SK-N-SH (cell line): Measurements from ENCODE around the gene ITCH. TPM values are rescaled to one million over a fixed set of nuclear protein-coding genes. Genes with fewer than 3 reads are reported as not detected.
"Not testable (repeated sequence)": the region's sequence is repeated elsewhere in the genome, so short reads cannot be mapped to it uniquely, and the experiment has no call there.

Experiments
- CTCF ChIA-PET: fragments of 300-600, 350-600 bp; formaldehyde crosslinking; extraction: SDS; loops from one replicate; lab custom pipeline; 2021; lab: Yijun Ruan, JAX
- POLR2A ChIA-PET: fragments of 350-600 bp; sonication (Branson Sonifier 250); formaldehyde crosslinking; extraction: SDS; loops from one replicate; lab custom pipeline; 2020; ENCODE audit warnings: antibody characterized with exemption, inconsistent platforms; lab: Yijun Ruan, JAX
- DNase-seq: peaks from one replicate; pipeline ENCODE4 v3.0.0; 2012
- H2AFZ ChIP-seq: fragments of 200-600 bp; sonication (generic); 2 replicates; pipeline ENCODE4 v1.8.1; 2016; ENCODE audit warnings: antibody characterized with exemption, mild to moderate bottlenecking, low read depth
- H3F3A ChIP-seq: fragments of 200-600 bp; sonication (generic); replicated peaks from 2 replicates; pipeline ENCODE3; 2016; ENCODE audit warnings: antibody characterized with exemption, mild to moderate bottlenecking; ENCODE audit not compliant: insufficient read depth
- H3K27ac ChIP-seq, 2 experiments: fragments of 200-500 bp in 1 of 2; fragments of 200-600 bp in 1 of 2; sonication (Bioruptor generic) in 1 of 2; sonication (generic), shearing (Covaris generic) in 1 of 2; 2 replicates each; pipeline versions ENCODE4 v1.5.1 to v1.6.1; 2014 to 2016; ENCODE audit warnings: low read depth in 2 of 2, inconsistent platforms in 1 of 2, low read length in 1 of 2, mild to moderate bottlenecking in 1 of 2, mixed read lengths in 1 of 2
- H3K27me3 ChIP-seq: fragments of 200-600 bp; sonication (generic), shearing (Covaris generic); 2 replicates; pipeline ENCODE4 v1.6.1; 2016; ENCODE audit warnings: mixed run types; ENCODE audit not compliant: insufficient read depth
- H3K36me3 ChIP-seq, 2 experiments: fragments of 200-500 bp in 1 of 2; fragments of 200-600 bp in 1 of 2; sonication (Bioruptor generic) in 1 of 2; sonication (generic) in 1 of 2; replicated peaks in 1 of 2; 2 replicates each; pipeline versions ENCODE3 to v1.5.1; 2014 to 2016; ENCODE audit warnings: low read length in 1 of 2, mild to moderate bottlenecking in 1 of 2; ENCODE audit not compliant: insufficient read depth in 2 of 2, control insufficient read depth in 1 of 2
- H3K4me1 ChIP-seq, 2 experiments: fragments of 200-500 bp in 1 of 2; fragments of 200-600 bp in 1 of 2; sonication (Bioruptor generic) in 1 of 2; sonication (generic), shearing (Covaris generic) in 1 of 2; 2 replicates each; pipeline versions ENCODE4 v1.5.1 to v1.6.1; 2014 to 2016; ENCODE audit warnings: low read depth in 1 of 2, low read length in 1 of 2, mixed run types in 1 of 2; ENCODE audit not compliant: insufficient read depth in 2 of 2, control insufficient read depth in 1 of 2
- H3K4me2 ChIP-seq: fragments of 200-600 bp; sonication (generic), shearing (Covaris generic); 2 replicates; pipeline ENCODE4 v1.6.1; 2017; ENCODE audit warnings: mixed run types
- H3K4me3 ChIP-seq, 2 experiments: fragments of 200-500 bp in 1 of 2; fragments of 200-600 bp in 1 of 2; sonication (Bioruptor generic) in 1 of 2; sonication (generic), shearing (Covaris generic) in 1 of 2; 2 replicates each; pipeline versions ENCODE4 v1.5.1 to v1.8.1; 2014 to 2016; ENCODE audit warnings: low read depth in 2 of 2, inconsistent platforms in 1 of 2, low read length in 1 of 2, mild to moderate bottlenecking in 1 of 2, mixed read lengths in 1 of 2, moderate library complexity in 1 of 2
- H3K79me2 ChIP-seq: fragments of 200-600 bp; sonication (generic); 2 replicates; pipeline ENCODE4 v1.8.1; 2017; ENCODE audit warnings: mild to moderate bottlenecking; ENCODE audit not compliant: insufficient read depth
- H3K9ac ChIP-seq: fragments of 200-600 bp; sonication (generic); 2 replicates; pipeline ENCODE4 v1.6.1; 2017; ENCODE audit warnings: mixed run types
- H3K9me2 ChIP-seq: fragments of 200-600 bp; sonication (generic); 2 replicates; pipeline ENCODE4 v1.6.1; 2017; ENCODE audit warnings: mixed run types
- H3K9me3 ChIP-seq: fragments of 200-600 bp; sonication (generic); 2 replicates; pipeline ENCODE4 v1.6.1; 2017; ENCODE audit warnings: mixed run types, mild to moderate bottlenecking, moderate library complexity
- H4K20me1 ChIP-seq: fragments of 200-600 bp; sonication (generic); 2 replicates; pipeline ENCODE4 v1.6.1; 2017; ENCODE audit warnings: mild to moderate bottlenecking, mixed run types; ENCODE audit not compliant: insufficient read depth
- CHD2 ChIP-seq: fragments of 150-350 bp; IDR thresholded peaks from 2 replicates; pipeline ENCODE4 v1.6.1; 2018; ENCODE audit warnings: low read length; ENCODE audit not compliant: partially characterized antibody
- EP300 ChIP-seq, 2 experiments: IDR thresholded peaks; 2 replicates each; pipeline versions ENCODE4 v1.4.0 to v1.6.1; 2012; ENCODE audit warnings: borderline replicate concordance in 1 of 2, low read depth in 1 of 2, low read length in 1 of 2
- FOXM1 ChIP-seq: IDR thresholded peaks from 2 replicates; pipeline ENCODE4 v1.4.0; 2012; ENCODE audit warnings: low read depth, mild to moderate bottlenecking
- GABPA ChIP-seq: IDR thresholded peaks from 2 replicates; pipeline ENCODE4 v1.4.0; 2012; ENCODE audit warnings: low read depth, mild to moderate bottlenecking
- GATA2 ChIP-seq: sonication (generic); formaldehyde crosslinking; IDR thresholded peaks from 2 replicates; pipeline ENCODE4 v1.5.0; 2020; ENCODE audit warnings: mild to moderate bottlenecking, missing genetic modification reagents
- IRF3 ChIP-seq: fragments of 150-350 bp; IDR thresholded peaks from 2 replicates; pipeline ENCODE4 v1.6.1; 2016; ENCODE audit warnings: mild to moderate bottlenecking, low read depth, low read length
- MEF2A ChIP-seq: IDR thresholded peaks from 2 replicates; pipeline ENCODE4 v1.4.0; 2012; ENCODE audit warnings: low read depth, borderline replicate concordance
- RAD21 ChIP-seq: IDR thresholded peaks from 2 replicates; pipeline ENCODE4 v1.6.1; 2012; ENCODE audit warnings: mild to moderate bottlenecking, low read length
- RFX5 ChIP-seq: IDR thresholded peaks from 2 replicates; pipeline ENCODE4 v1.6.1; 2012; ENCODE audit warnings: mild to moderate bottlenecking, improper control_type of control experiment, low read length
- SIN3A ChIP-seq: IDR thresholded peaks from 2 replicates; pipeline ENCODE4 v1.6.1; 2012; ENCODE audit warnings: low read depth, mild to moderate bottlenecking, low read length, moderate library complexity, borderline replicate concordance
- WGBS: methylation state at CpG from one replicate; pipeline ENCODE4 v1.1.6; 2017; ENCODE audit warnings: low lambda C conversion rate; 5-methylcytosine and 5-hydroxymethylcytosine counted together
- polyA plus RNA-seq, 3 experiments: library from polyadenylated mRNA; depleted of rRNA; stranded (reverse); fragments of >200 nt; gene quantifications; 2 replicates each; pipeline ENCODE4 v1.2.3, GENCODE V29; 2012

Gene ITCH
- polyA plus RNA-seq, 1 of the 3 experiments (the other 2 are of a cell fraction): 3.8 TPM

GRCh38 chr20:34421766-34422466, 58.8 kb downstream of the ITCH start:
- no peak overlapping the region for H3K27ac ChIP-seq
- no peak for TF ChIP-seq MEF2A
- TF ChIP-seq IRF3: no peak
- no peak for TF ChIP-seq EP300 (IDR thresholded peaks at IDR 0.05; ENCODE audit: borderline replicate concordance in 1 of 2, low read depth in 1 of 2, low read length in 1 of 2)
- TF ChIP-seq CHD2: no peak
- TF ChIP-seq FOXM1: no peak
- no peak for TF ChIP-seq GATA2 (CRISPR knock-in tag)
- no peak for TF ChIP-seq SIN3A
- TF ChIP-seq RFX5: no peak
- no peaks in the 10 kb centered on the region for H3K9me3 ChIP-seq
- no peak overlapping the region for H3K9ac ChIP-seq
- peaks cover 66% of the 10 kb centered on the region for H3K79me2 ChIP-seq
- DNase-seq: no peak
- peaks cover 33 to 71% of the 10 kb centered on the region in 2 experiments for H3K36me3 ChIP-seq
- H3K4me3 ChIP-seq: no peak overlapping the region
- H4K20me1 ChIP-seq: peaks cover 3% of the 10 kb centered on the region; the same call in 1 of the 2 replicates
- no peaks in the 10 kb centered on the region for H3K4me1 ChIP-seq
- H3K4me2 ChIP-seq: no peak overlapping the region
- WGBS: 95% methylated on average over 2 of the region's 2 CpGs
- H2AFZ ChIP-seq: no peak overlapping the region
- peaks cover 10% of the 10 kb centered on the region for H3F3A ChIP-seq
- no peaks in the 10 kb centered on the region for H3K27me3 ChIP-seq
- H3K9me2 ChIP-seq: no peaks in the 10 kb centered on the region
- CTCF ChIA-PET: interaction anchor here (0.9 to 1.1 kb wide), 2 partner anchors 109 kb away, joined by 3 to 4 read pairs; no protein-coding TSS in a partner anchor
- POLR2A ChIA-PET: no interaction called here

- H3K27ac ChIP-seq, H3K4me2 ChIP-seq, DNase-seq, H3F3A ChIP-seq, H3K27me3 ChIP-seq, H3K9me3 ChIP-seq, H3K9me2 ChIP-seq, H3K4me1 ChIP-seq, H2AFZ ChIP-seq, H3K9ac ChIP-seq, H3K4me3 ChIP-seq, H4K20me1 ChIP-seq, POLR2A ChIA-PET: not testable (repeated sequence)
- Histone ChIP-seq H3K79me2 (peaks cover 54% of the 10 kb centered on the region), H3K36me3 (peaks cover 36 to 71% of the 10 kb centered on the region in 2 experiments)
- CTCF ChIA-PET: interaction anchor here (1.4 kb wide), 1 partner anchor 113 kb away, joined by 8 read pairs; no protein-coding TSS in a partner anchor
- WGBS: 96% methylated on average over 11 of the region's 11 CpGs
Observed at GRCh38 chr20:34425032-34425690, 62.1 kb downstream of the ITCH start.

- Histone ChIP-seq H2AFZ (no peak overlapping the region), H4K20me1 (0 out of 2 replicates have a peak, but pooled peaks cover 3% of the 10 kb centered on the region), H3K4me2 (no peak overlapping the region), H3K9me3 (no peaks in the 10 kb centered on the region), H3K9me2 (no peaks in the 10 kb centered on the region), H3K79me2 (peaks cover 45% of the 10 kb centered on the region), H3K4me1 (no peaks in the 10 kb centered on the region; a peak in 1 of 4 replicates), H3K27ac (no peak overlapping the region), H3K27me3 (no peaks in the 10 kb centered on the region), H3K36me3 (peaks cover 31 to 74% of the 10 kb centered on the region in 2 experiments), H3K9ac (no peak overlapping the region), H3K4me3 (no peak overlapping the region), H3F3A (no peaks in the 10 kb centered on the region)
- TF ChIP-seq RAD21: no peak
- TF ChIP-seq GABPA: no peak
- TF ChIP-seq GATA2 (CRISPR knock-in tag): no peak
- POLR2A ChIA-PET: no interaction called here
- no peak for DNase-seq
- CTCF ChIA-PET: interaction anchor here (1.0 kb wide), 1 partner anchor 113 kb away, joined by 3 read pairs; no protein-coding TSS in a partner anchor
- WGBS: 85% methylated on average over 2 of the region's 2 CpGs
Observed at GRCh38 chr20:34426026-34426425, 63.0 kb downstream of the ITCH start.
